Activated naive CD4-positive, alpha-beta T cell treated with anti-CD3 and anti-CD28 coated beads, Interleukin-2, amount 50 U/mL, for 72 hours (primary cell): ENCODE data around the gene NIPSNAP3A. TPM values are rescaled to one million over a fixed set of nuclear protein-coding genes. Genes with fewer than 3 reads are reported as not detected.
A peak's percentile ranks its signal among the peaks of the same experiment; 100 is the strongest.

Source experiments
- ATAC-seq, 2 donors: fragments of 150-1000 bp; cut with Tn5 transposase; 2 replicates each; pipeline ENCODE4 v1.10.0; 2021; ENCODE audit warnings: mild to moderate bottlenecking in 2 of 2, moderate library complexity in 2 of 2
- DNase-seq, 2 donors: peaks; one replicate each; pipeline ENCODE4 v3.0.0; 2021 to 2022; ENCODE audit warnings: low spot score in 2 of 2
- H3K27ac Mint-ChIP-seq, 2 donors: one replicate each; pipeline ENCODE4 v1.8.0; 2022; ENCODE audit warnings: mild to moderate bottlenecking in 2 of 2, mixed read lengths in 2 of 2
- H3K36me3 Mint-ChIP-seq, 2 donors: one replicate each; pipeline ENCODE4 v1.8.0; 2022; ENCODE audit warnings: mixed read lengths in 2 of 2
- H3K9me3 Mint-ChIP-seq, 2 donors: one replicate each; pipeline ENCODE4 v1.8.0; 2022; ENCODE audit warnings: mixed read lengths in 2 of 2
- total RNA-seq, 2 donors: library from RNA; stranded (reverse); gene quantifications; one replicate each; pipeline ENCODE4 v1.2.3, GENCODE V29; 2022

The NIPSNAP3A gene
- total RNA-seq, 2 donors from 2014 or later: 15.2 to 17.4 TPM

- no peak for ATAC-seq
- no peak for DNase-seq
- Mint-ChIP-seq H3K36me3 (no peaks in the 10 kb centered on the region), H3K9me3 (no peaks in the 10 kb centered on the region), H3K27ac (no peak overlapping the region)
Observed at GRCh38 chr9:104787306-104788015, 40.0 kb downstream of the NIPSNAP3A start.

GRCh38 chr9:104788251-104788650 lies 40.8 kb downstream of the NIPSNAP3A start:
- no peaks in the 10 kb centered on the region for H3K9me3 Mint-ChIP-seq
- no peak overlapping the region for H3K27ac Mint-ChIP-seq
- no peak for ATAC-seq
- DNase-seq: no peak
- H3K36me3 Mint-ChIP-seq: no peaks in the 10 kb centered on the region

DNA sequence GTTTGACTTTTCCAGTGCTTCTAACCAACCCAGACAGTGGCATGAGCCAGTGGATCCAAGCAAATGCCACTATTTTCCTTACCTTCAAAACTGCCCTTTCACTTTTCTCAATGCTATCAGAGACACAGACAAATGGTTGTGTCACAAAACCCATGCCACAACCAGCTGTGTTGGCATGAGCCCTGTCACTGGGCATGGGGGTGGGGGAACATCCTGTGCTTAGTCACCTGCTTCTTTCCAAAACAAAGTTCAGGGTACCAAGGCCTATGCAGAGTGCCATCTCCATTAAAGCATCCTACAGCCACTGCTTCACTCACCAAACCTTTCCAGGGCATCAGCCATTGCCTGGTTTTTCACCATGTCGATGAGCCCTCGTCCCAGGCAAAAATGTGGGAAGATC lies 46.6 kb downstream of the NIPSNAP3A start:
- DNase-seq (no peak), ATAC-seq (peak in 1 of 2 donors; percentile 51)
- no peak overlapping the region for H3K27ac Mint-ChIP-seq
- no peaks in the 10 kb centered on the region for H3K36me3 Mint-ChIP-seq
- H3K9me3 Mint-ChIP-seq: no peaks in the 10 kb centered on the region

DNA sequence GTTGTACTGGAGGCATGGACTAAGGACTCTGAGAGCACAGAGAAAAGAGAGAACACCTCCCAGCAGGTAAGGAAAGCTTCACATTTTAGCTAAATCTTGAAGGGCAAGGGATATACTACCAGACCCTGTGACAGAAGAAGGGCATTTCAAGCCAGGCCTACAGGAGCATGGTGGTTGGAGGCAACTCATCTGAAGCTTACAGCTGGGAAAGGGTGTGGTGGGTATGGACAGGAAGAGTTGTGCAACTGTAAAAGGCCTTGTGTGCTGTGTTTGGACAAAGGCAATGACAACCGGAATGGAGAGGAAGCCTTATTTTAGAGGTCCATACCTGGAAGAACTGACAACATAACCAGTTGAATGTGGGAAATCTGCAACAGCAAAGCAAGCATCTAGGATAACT lies 47.6 kb downstream of the NIPSNAP3A start:
- Mint-ChIP-seq H3K27ac (peak overlapping the region in 1 of 2 donors; percentile 44), H3K36me3 (no peaks in the 10 kb centered on the region), H3K9me3 (no peaks in the 10 kb centered on the region)

DNA sequence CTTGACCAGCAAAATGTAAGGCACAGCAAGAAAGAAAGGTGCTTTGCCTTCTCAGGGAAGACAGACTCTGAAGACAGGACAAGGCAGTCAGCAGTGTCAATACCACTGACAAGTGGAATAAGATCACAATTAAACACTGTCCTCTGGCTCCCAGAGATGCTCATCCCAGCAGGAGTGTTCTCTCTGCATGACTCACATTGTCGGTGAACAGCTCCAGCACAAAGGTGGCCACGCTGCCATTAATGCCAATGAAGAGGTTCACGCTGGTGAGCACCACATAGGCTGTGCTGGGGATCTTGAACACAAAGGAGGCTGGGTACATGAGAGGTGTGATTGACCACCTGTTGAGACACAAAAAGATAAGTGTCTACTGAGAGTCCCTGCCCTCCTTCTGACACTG lies 48.4 kb downstream of the NIPSNAP3A start:
- ATAC-seq (no peak), DNase-seq (no peak)
- Mint-ChIP-seq H3K36me3 (no peaks in the 10 kb centered on the region), H3K27ac (no peak overlapping the region), H3K9me3 (no peaks in the 10 kb centered on the region)

More for the DNA sequence above, 47.6 kb downstream of the NIPSNAP3A start:
- no peak for ATAC-seq
- DNase-seq: no peak

DNA sequence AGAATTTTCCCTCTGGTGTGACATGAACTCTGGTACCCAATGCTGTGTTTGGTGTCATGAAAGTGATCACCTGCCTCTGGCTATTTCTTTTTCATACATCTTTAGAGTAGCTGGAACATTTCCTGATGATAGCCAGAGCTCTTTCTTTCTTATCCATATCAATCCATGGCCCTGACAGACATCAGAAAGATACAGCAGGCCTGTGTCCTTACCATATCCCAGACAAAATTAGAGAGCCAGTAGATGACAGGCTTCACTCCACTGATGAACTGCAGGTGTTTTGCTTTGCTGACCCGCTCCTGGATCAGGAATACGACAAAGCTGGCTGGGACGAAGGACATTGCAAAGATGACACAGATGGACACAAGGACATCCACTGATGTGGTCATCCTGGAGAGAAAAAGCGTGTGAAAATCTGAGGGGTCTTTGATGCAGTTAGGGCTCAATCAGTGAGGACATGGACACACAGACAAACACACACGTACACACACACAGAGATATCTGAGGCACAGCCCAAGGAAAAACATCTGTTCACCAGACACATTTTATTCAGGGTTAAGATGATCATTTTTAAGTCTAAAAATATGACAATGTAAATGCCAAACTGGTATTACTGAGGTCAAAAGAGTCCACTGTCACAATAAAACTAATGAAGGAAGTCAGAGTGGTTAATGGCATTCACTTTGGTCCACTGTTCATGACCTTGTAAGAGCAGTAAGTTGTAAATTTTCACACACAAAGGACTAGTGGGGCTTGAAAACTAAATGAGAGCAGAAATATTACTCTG lies 50.9 kb downstream of the NIPSNAP3A start:
- Mint-ChIP-seq H3K27ac (no peak overlapping the region), H3K36me3 (no peaks in the 10 kb centered on the region), H3K9me3 (no peaks in the 10 kb centered on the region)
- ATAC-seq: no peak
- no peak for DNase-seq

DNA sequence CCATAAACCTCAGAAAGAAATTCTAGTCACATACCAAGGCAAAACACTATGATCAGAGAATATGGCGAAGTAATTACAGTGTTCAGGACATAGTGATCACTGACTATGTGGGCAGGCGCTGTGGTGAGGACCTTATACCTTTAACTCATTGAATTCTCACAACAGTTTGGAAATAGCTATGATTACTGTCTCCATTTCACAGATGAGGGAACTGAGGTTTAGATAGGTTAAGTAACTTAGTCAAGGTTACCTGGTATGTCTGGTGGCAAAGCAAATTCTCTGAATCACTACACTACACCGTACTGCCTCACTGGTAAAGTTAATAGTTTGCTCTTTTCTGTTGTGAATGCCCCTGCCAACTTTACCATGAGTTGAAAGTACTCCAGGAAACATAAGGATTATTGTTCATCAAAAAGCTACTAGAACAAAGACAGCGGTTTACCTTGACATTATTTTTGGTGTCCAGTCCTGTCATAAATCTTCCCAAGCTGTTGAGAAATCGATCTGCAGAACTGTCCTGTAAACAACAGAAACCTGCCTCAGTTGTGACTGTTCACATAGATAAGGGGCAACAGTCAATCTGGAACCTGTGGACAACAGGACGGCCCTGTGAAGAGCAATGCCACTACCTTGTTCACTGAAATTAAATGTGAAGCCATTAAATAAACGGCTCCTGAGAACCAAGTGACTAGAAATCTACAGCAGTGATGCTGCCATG lies 52.7 kb downstream of the NIPSNAP3A start:
- H3K9me3 Mint-ChIP-seq: no peaks in the 10 kb centered on the region
- ATAC-seq (no peak), DNase-seq (no peak)
- H3K36me3 Mint-ChIP-seq: no peaks in the 10 kb centered on the region
- H3K27ac Mint-ChIP-seq: no peak overlapping the region

DNA sequence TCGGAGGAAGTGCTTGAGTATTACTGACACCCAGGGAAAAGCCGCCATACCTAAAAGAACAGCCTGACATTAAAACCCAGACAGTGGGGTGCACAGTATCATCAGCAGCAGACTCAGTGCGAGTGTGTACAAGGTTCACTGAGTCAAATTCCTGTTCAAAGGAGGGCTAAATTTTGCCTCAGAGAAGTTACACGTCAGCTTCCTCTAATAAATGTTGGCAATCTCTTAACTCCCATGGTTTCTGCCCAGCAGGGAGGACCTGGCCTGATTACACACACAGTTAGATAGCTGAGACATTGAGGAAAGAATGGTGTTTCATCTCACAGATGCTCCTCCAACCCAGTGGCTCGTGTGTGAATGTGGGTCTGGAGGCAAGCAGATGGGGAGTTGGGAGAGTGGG lies 54.6 kb downstream of the NIPSNAP3A start:
- ATAC-seq: no peak
- no peaks in the 10 kb centered on the region for H3K9me3 Mint-ChIP-seq
- no peak for DNase-seq

DNA sequence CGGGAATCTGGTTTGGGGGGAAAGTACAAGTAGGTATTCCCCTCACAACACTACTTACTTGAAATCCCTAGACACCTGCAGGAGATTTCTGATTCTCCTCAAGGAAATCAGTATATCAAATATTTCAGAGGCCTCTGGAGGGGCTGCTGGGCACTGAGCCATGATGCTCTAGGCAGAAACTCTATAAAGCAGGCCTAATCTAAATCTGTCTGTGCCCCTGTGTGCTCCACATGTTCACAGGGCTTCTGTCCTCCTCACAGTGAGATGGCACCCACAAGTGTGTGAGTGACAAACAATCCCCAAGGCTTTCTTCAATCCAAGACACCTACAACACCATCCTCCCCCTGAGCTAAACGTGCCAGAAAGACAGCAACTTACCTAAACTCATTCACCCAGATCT lies 55.4 kb downstream of the NIPSNAP3A start:
- Mint-ChIP-seq H3K27ac (peak overlapping the region; percentile 5), H3K9me3 (no peaks in the 10 kb centered on the region), H3K36me3 (peaks cover 0 to 4% of the 10 kb centered on the region in 2 donors)
- no peak for ATAC-seq
- DNase-seq: no peak

More for the DNA sequence above, 54.6 kb downstream of the NIPSNAP3A start:
- Mint-ChIP-seq H3K36me3 (peaks cover 0 to 4% of the 10 kb centered on the region in 2 donors), H3K27ac (no peak overlapping the region)

- ATAC-seq: no peak
- no peaks in the 10 kb centered on the region for H3K9me3 Mint-ChIP-seq
Observed at GRCh38 chr9:104805441-104805840, 58.0 kb downstream of the NIPSNAP3A start.

DNA sequence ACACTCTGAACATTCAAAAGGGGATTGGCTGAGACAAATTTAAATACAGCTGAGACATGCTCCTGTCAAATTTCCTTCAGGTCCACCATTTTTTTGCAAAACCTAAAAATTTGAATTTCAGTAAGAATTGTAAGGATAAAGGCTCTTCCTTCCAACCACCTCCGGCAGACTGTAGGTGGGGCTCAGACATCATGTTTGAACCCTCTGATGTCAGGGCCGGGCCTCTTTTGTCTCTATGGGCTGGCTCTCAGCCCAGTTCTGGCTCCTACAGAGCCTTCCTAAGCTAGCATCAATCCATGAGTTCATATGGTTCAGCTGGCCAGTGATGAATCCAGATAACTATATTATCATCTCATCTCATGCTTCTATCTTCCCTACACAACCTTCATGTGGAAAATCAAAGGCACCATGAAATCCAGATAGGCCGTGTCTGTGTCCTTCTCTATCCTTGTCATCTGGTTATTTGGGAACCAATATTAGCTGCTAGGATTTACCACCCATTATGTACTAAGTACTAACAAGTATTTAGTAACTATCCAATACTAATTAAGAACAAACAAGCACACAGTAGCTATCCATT lies 60.6 kb downstream of the NIPSNAP3A start:
- peaks cover 0 to 4% of the 10 kb centered on the region in 2 donors for H3K36me3 Mint-ChIP-seq
- no peak for ATAC-seq
- peak overlapping the region in 1 of 2 donors; percentile 44 for H3K27ac Mint-ChIP-seq
- H3K9me3 Mint-ChIP-seq: no peaks in the 10 kb centered on the region
- DNase-seq: no peak

More at GRCh38 chr9:104805441-104805840, 58.0 kb downstream of the NIPSNAP3A start:
- Mint-ChIP-seq H3K36me3 (peaks cover 0 to 4% of the 10 kb centered on the region in 2 donors), H3K27ac (no peak overlapping the region)
- DNase-seq: no peak

Other genes with a start within 250 kb of the NIPSNAP3A start
- not detected for gene OR13F1, start 243.4 kb upstream of the NIPSNAP3A start, total RNA-seq
- gene OR13C4, start 220.5 kb upstream of the NIPSNAP3A start, total RNA-seq: not detected
- gene OR13C3, start 210.8 kb upstream of the NIPSNAP3A start, total RNA-seq: not detected
- gene OR13C8, start 178.5 kb upstream of the NIPSNAP3A start, total RNA-seq: not detected
- gene OR13C5, start 148.3 kb upstream of the NIPSNAP3A start, total RNA-seq: not detected
- gene OR13C2, start 142.1 kb upstream of the NIPSNAP3A start, total RNA-seq: not detected
- not detected for gene OR13C9, start 129.5 kb upstream of the NIPSNAP3A start, total RNA-seq
- not detected for gene OR13D1, start 53.2 kb upstream of the NIPSNAP3A start, total RNA-seq
- 1 to 10 TPM; 1.5 to 1.7 TPM for gene NIPSNAP3B, start 16.4 kb downstream of the NIPSNAP3A start, total RNA-seq
- 10 to 100 TPM in 1 of 2 donors, 1 to 10 TPM in 1; 5.7 to 21.7 TPM for gene ABCA1, start 180.5 kb downstream of the NIPSNAP3A start, total RNA-seq